Mesothelial cell of epicardium (in vitro differentiated cells): Measurements from ENCODE around the gene SMTN. TPM values are rescaled to one million over a fixed set of nuclear protein-coding genes. Genes with fewer than 3 reads are reported as not detected.
A peak's percentile ranks its signal among the peaks of the same experiment; 100 is the strongest.

Experiments used
- DNase-seq, 2 experiments: peaks; one replicate each; pipeline ENCODE4 v3.0.0; 2021; ENCODE audit warnings: low spot score in 2 of 2; ENCODE audit not compliant: unreplicated experiment in 2 of 2
- H3K27ac Mint-ChIP-seq: 2 replicates; pipeline ENCODE4 v1.8.0; 2021; ENCODE audit warnings: mixed read lengths
- H3K27me3 Mint-ChIP-seq: 2 replicates; pipeline ENCODE4 v1.8.0; 2021; ENCODE audit warnings: low read depth, mixed read lengths
- H3K36me3 Mint-ChIP-seq: 2 replicates; pipeline ENCODE4 v1.8.0; 2021; ENCODE audit warnings: mixed read lengths
- H3K4me1 Mint-ChIP-seq: 2 replicates; pipeline ENCODE4 v1.8.0; 2021; ENCODE audit warnings: mixed read lengths
- H3K4me3 Mint-ChIP-seq: 2 replicates; pipeline ENCODE4 v1.8.0; 2021; ENCODE audit warnings: mild to moderate bottlenecking, moderate library complexity, mixed read lengths
- H3K9me3 Mint-ChIP-seq: 2 replicates; pipeline ENCODE4 v1.8.0; 2021; ENCODE audit warnings: mixed read lengths
- total RNA-seq: library from RNA; stranded (reverse); gene quantifications from 3 replicates; pipeline ENCODE4 v1.2.1, GENCODE V29; 2021
- TF ChIP-seq, protein P1 (sequence below): fragments of 200-600 bp; sonication (generic); IDR thresholded peaks from one replicate; pipeline ENCODE4 v1.5.0; 2021; ENCODE audit warnings: antibody characterized with exemption; ENCODE audit not compliant: unreplicated experiment

Gene SMTN
- total RNA-seq, 1 donor from 2014 or later = 67.0 TPM

DNA sequence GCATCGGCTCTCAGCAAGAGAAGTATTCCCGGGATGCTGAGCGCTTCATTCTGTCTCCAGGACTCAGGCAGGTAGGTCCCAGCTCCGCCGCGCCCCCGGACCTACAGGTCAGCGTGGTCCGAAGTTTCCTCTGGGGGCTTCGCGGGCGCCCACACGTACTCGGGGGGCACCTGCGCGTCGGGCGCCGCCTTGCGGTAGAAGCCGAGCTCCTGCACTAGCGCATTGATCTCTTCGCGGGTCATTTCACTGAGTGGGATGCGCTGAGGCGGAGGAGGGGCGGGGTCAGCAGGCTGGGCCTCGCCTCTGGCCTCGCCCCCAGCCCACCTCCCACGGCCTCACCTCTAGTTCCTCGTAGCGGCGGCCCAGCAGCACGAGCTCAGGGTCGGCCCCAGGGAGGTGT lies 23.8 kb downstream of the SMTN start:
- H3K9me3 Mint-ChIP-seq = no peaks in the 10 kb centered on the region

DNA sequence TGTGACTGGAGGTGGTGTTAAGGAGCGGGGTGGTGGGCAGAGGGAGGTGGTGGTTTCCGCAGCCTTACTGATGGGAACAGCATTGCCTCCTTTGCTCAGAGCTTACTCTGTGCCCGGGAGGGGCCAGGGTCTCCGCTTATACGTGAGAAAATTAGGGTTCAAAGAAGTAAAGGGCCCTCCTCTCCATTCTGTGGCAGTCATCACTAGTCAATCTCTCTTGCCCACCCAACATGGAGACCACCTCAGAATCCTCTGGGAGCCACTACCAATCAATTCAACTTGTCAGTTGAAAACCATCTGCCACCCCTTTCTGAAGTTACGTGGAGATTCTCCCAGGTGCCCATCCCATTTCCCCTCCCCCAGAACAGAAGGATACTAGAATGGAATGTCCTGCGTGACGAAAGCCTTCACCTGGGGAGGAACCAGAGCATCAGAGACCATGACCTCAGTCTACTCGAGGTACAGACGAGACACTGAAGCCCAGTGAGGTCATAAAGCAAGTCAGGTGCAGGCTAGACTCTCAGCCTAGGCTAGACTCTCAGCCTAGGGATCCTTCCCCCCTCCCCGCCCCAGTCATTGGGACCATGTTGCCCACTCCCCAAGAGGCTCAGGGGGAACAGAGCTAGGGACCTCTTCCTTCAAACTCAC lies 24.3 kb downstream of the SMTN start:
- peaks cover 5% of the 10 kb centered on the region for H3K36me3 Mint-ChIP-seq
- peak overlapping the region; percentile 71 for H3K4me3 Mint-ChIP-seq
- peaks cover 6% of the 10 kb centered on the region for H3K4me1 Mint-ChIP-seq
- no peak overlapping the region for H3K27ac Mint-ChIP-seq
- TF ChIP-seq, protein P1, sequence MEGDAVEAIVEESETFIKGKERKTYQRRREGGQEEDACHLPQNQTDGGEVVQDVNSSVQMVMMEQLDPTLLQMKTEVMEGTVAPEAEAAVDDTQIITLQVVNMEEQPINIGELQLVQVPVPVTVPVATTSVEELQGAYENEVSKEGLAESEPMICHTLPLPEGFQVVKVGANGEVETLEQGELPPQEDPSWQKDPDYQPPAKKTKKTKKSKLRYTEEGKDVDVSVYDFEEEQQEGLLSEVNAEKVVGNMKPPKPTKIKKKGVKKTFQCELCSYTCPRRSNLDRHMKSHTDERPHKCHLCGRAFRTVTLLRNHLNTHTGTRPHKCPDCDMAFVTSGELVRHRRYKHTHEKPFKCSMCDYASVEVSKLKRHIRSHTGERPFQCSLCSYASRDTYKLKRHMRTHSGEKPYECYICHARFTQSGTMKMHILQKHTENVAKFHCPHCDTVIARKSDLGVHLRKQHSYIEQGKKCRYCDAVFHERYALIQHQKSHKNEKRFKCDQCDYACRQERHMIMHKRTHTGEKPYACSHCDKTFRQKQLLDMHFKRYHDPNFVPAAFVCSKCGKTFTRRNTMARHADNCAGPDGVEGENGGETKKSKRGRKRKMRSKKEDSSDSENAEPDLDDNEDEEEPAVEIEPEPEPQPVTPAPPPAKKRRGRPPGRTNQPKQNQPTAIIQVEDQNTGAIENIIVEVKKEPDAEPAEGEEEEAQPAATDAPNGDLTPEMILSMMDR = peak; percentile 0
- peaks cover 2% of the 10 kb centered on the region for H3K27me3 Mint-ChIP-seq
- no peak for DNase-seq
- H3K9me3 Mint-ChIP-seq = no peaks in the 10 kb centered on the region

More for the DNA sequence above, 23.8 kb downstream of the SMTN start:
- TF ChIP-seq, protein P1 = peak; percentile 31
- Mint-ChIP-seq H3K4me3 (no peak overlapping the region), H3K4me1 (peaks cover 6% of the 10 kb centered on the region), H3K27me3 (peaks cover 2% of the 10 kb centered on the region), H3K36me3 (peaks cover 5% of the 10 kb centered on the region), H3K27ac (no peak overlapping the region)
- no peak for DNase-seq

DNA sequence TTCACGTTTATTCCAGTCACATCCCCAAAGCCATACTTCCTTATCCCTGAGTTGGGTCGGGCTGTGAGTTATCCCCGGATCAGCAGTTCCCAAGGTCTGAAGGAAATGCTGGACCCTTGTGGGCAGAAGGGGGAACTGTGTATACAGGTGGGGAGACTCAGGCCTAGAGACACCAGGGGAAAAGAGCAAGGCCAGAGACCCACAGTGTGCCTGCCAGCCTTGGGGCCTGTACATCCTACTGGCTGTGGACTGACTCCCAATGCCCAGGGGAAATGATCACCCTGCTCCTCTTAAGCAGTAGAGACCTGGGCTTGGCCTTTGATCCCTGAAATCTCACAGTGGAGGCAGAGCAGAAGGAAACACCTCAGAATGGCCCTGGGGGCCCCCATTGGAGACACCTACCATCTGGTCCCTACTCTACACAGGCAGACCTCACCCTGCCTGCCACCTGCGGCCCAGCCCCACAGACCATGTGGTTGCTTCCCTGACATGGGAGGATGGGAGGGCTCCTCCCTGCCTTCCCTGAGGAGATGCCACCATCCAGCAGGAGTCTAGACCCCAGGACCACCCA lies 25.0 kb downstream of the SMTN start:
- no peaks in the 10 kb centered on the region for H3K9me3 Mint-ChIP-seq
- H3K27ac Mint-ChIP-seq = no peak overlapping the region
- H3K4me3 Mint-ChIP-seq = peak overlapping the region; percentile 71
- no peak for DNase-seq
- peaks cover 5% of the 10 kb centered on the region for H3K36me3 Mint-ChIP-seq
- H3K27me3 Mint-ChIP-seq = peaks cover 2% of the 10 kb centered on the region
- TF ChIP-seq, protein P1 = no peak
- peaks cover 6% of the 10 kb centered on the region for H3K4me1 Mint-ChIP-seq

DNA sequence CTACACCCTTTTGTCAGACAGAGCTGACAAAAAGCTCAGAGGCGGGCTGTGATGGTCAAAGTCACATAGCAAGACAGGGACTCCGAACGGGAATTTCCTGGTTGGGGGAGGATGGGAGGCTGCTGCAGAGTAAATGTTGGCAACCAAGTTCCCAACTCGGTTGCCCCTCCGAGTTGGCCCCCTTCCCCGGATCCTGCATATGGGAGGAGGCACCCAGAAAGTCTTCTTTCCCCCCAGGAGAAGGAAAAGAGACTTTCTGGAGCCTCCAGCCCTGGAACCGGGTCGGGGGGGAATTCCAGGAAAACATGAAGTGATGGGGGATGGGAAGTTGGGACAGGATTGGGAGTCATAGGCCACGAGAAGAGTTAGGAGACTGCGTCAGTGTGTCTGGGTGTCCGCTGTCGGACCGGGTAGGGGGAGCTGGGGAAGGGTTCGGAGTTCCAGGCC lies 25.6 kb downstream of the SMTN start:
- Mint-ChIP-seq H3K27ac (peak overlapping the region; percentile 56), H3K27me3 (peaks cover 2% of the 10 kb centered on the region), H3K4me3 (peak overlapping the region; percentile 71), H3K36me3 (peaks cover 4% of the 10 kb centered on the region), H3K4me1 (peaks cover 6% of the 10 kb centered on the region), H3K9me3 (no peaks in the 10 kb centered on the region)
- TF ChIP-seq, protein P1 = no peak
- no peak for DNase-seq

DNA sequence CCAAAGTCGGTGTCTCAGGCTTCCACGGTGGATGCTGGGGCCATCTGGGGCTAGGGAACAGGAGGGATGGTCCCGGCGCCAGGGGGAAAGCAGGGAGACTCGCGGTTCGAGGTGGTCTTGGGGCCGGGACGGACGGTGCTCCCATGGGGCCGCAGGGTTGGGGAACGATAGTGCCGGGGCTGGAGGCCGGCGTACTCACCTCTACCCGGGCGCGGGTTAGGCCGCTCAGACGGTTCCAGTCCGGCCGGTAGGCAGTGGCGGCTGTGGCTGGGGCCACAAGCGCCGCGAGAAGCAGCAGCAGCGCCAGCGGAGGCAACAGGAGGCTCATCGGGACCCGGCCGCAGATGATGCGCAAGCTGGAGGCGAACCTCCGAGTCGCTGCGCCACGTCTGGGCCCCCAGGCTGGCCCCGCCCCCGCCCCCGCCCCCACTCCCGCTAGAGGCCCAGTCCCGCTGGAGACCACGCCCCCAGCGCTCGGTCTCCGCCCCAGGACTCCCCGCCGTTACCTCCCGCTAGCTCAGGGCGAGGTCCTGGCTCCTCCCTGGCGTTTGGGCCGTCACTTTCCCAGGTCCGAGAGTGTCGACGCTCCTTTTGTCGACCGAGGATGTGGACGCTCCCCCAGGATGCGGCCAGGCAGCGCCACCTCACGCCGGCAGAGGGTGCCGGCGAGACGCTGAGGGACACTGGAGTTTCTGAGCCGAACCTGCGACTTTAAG lies 26.2 kb downstream of the SMTN start, which contains the start of gene SELENOM:
Gene SELENOM (minus strand): TSS at position 391 of the 716 bp plus-strand sequence. CDS start 63 bp downstream, at position 328.
- H3K4me3 Mint-ChIP-seq = peak within 1 kb of the TSS; percentile 71
- peak within 1 kb of the TSS; percentile 56 for H3K27ac Mint-ChIP-seq
- peaks cover 6% of the 10 kb centered on the region for H3K4me1 Mint-ChIP-seq
- H3K27me3 Mint-ChIP-seq = peaks cover 2% of the 10 kb centered on the region
- peaks cover 2% of the 10 kb centered on the region for H3K36me3 Mint-ChIP-seq
- peak; percentile 87 to 90 for DNase-seq
- TF ChIP-seq, protein P1 = peak; percentile 72
- H3K9me3 Mint-ChIP-seq = no peaks in the 10 kb centered on the region
